ENCODE results near the gene TMEM255B.

Gene TMEM255B

DNA sequence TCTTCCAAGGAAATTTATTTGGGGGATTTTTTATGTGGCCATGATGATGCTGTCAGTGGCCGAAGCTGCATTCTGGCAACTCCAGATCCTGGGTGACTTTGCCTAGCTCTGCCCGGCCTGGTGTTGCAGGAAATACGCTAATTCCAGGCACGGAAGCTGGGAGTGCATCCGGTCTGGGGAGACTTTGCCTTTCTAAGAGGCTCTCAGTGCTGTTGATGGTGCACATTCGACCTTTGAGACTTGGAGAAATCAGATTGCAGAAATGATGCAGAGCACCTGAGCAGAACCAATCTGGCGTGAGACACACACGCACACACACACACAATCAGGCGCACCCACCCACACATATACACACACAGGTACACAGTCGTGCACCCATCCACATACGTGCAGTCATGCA lies 5.9 kb upstream of the TMEM255B start:
- no peak for ATAC-seq
- TF ChIP-seq CREB5 (CRISPR knock-in tag; IDR thresholded peaks at IDR 0.05; ENCODE audit: low read depth), result no peak
- TF ChIP-seq BACH2 (CRISPR knock-in tag; IDR thresholded peaks at IDR 0.05; ENCODE audit: borderline replicate concordance), result no peak
- no peak for TF ChIP-seq ZNF70 (CRISPR knock-in tag; IDR thresholded peaks at IDR 0.05)
- no peak for TF ChIP-seq ZFP30 (CRISPR knock-in tag; IDR thresholded peaks at IDR 0.05)

- no peak for ATAC-seq
- no peak for TF ChIP-seq ZNF565 (CRISPR knock-in tag; conservative IDR thresholded peaks at IDR 0.05; ENCODE audit: low read depth)
- TF ChIP-seq, protein P1, sequence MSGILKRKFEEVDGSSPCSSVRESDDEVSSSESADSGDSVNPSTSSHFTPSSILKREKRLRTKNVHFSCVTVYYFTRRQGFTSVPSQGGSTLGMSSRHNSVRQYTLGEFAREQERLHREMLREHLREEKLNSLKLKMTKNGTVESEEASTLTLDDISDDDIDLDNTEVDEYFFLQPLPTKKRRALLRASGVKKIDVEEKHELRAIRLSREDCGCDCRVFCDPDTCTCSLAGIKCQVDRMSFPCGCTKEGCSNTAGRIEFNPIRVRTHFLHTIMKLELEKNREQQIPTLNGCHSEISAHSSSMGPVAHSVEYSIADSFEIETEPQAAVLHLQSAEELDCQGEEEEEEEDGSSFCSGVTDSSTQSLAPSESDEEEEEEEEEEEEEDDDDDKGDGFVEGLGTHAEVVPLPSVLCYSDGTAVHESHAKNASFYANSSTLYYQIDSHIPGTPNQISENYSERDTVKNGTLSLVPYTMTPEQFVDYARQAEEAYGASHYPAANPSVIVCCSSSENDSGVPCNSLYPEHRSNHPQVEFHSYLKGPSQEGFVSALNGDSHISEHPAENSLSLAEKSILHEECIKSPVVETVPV (CRISPR knock-in tag; IDR thresholded peaks at IDR 0.05), result no peak
- TF ChIP-seq TOX (CRISPR knock-in tag; IDR thresholded peaks at IDR 0.05; ENCODE audit: borderline replicate concordance), result no peak
- no peak for TF ChIP-seq RARB (CRISPR knock-in tag; IDR thresholded peaks at IDR 0.05)
- TF ChIP-seq ESRRG (CRISPR knock-in tag; IDR thresholded peaks at IDR 0.05), result no peak
- TF ChIP-seq CSDC2 (CRISPR knock-in tag; IDR thresholded peaks at IDR 0.05), result no peak
- no peak for TF ChIP-seq CREB5 (CRISPR knock-in tag; IDR thresholded peaks at IDR 0.05; ENCODE audit: low read depth)
- TF ChIP-seq ZNF70 (CRISPR knock-in tag; IDR thresholded peaks at IDR 0.05), result no peak
- TF ChIP-seq ZNF8 (CRISPR knock-in tag; IDR thresholded peaks at IDR 0.05), result no peak
- TF ChIP-seq, protein P2, sequence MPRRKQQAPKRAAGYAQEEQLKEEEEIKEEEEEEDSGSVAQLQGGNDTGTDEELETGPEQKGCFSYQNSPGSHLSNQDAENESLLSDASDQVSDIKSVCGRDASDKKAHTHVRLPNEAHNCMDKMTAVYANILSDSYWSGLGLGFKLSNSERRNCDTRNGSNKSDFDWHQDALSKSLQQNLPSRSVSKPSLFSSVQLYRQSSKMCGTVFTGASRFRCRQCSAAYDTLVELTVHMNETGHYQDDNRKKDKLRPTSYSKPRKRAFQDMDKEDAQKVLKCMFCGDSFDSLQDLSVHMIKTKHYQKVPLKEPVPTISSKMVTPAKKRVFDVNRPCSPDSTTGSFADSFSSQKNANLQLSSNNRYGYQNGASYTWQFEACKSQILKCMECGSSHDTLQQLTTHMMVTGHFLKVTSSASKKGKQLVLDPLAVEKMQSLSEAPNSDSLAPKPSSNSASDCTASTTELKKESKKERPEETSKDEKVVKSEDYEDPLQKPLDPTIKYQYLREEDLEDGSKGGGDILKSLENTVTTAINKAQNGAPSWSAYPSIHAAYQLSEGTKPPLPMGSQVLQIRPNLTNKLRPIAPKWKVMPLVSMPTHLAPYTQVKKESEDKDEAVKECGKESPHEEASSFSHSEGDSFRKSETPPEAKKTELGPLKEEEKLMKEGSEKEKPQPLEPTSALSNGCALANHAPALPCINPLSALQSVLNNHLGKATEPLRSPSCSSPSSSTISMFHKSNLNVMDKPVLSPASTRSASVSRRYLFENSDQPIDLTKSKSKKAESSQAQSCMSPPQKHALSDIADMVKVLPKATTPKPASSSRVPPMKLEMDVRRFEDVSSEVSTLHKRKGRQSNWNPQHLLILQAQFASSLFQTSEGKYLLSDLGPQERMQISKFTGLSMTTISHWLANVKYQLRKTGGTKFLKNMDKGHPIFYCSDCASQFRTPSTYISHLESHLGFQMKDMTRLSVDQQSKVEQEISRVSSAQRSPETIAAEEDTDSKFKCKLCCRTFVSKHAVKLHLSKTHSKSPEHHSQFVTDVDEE (CRISPR knock-in tag; IDR thresholded peaks at IDR 0.05), result no peak
- no peak for TF ChIP-seq ISL1 (CRISPR knock-in tag; IDR thresholded peaks at IDR 0.05)
- TF ChIP-seq PATZ1 (CRISPR knock-in tag; IDR thresholded peaks at IDR 0.05; ENCODE audit: borderline replicate concordance), result no peak
- no peak for TF ChIP-seq POU6F1 (CRISPR knock-in tag; IDR thresholded peaks at IDR 0.05; ENCODE audit: borderline replicate concordance, low read depth)
- TF ChIP-seq GLIS3 (CRISPR knock-in tag; IDR thresholded peaks at IDR 0.05), result no peak
- TF ChIP-seq ARNTL (CRISPR knock-in tag; IDR thresholded peaks at IDR 0.05; ENCODE audit: borderline replicate concordance, low read depth), result no peak
- no peak for TF ChIP-seq PPARA (CRISPR knock-in tag; IDR thresholded peaks at IDR 0.05; ENCODE audit: borderline replicate concordance)
- TF ChIP-seq ZFP30 (CRISPR knock-in tag; IDR thresholded peaks at IDR 0.05), result no peak
- no peak for TF ChIP-seq OSR1 (CRISPR knock-in tag; IDR thresholded peaks at IDR 0.05)
These were observed 4.8 kb upstream of the TMEM255B start for GRCh38 chr13:113754242-113754641.

- TF ChIP-seq ZC3H10 (CRISPR knock-in tag; IDR thresholded peaks at IDR 0.05) (no peak), TCF4 (CRISPR knock-in tag; IDR thresholded peaks at IDR 0.05; ENCODE audit: borderline replicate concordance) (no peak), ZNF8 (CRISPR knock-in tag; IDR thresholded peaks at IDR 0.05) (no peak), CSDC2 (CRISPR knock-in tag; IDR thresholded peaks at IDR 0.05) (no peak), GLIS3 (CRISPR knock-in tag; IDR thresholded peaks at IDR 0.05) (no peak)
- ATAC-seq, result no peak
These were observed 4.3 kb upstream of the TMEM255B start for GRCh38 chr13:113754691-113755090.
